Measurements from ENCODE around the gene IGLL1. TPM values are rescaled to one million over a fixed set of nuclear protein-coding genes. Genes with fewer than 3 reads are reported as not detected.
A peak's percentile ranks its signal among the peaks of the same experiment; 100 is the strongest.
"Not testable (repeated sequence)": the region's sequence is repeated elsewhere in the genome, so short reads cannot be mapped to it uniquely, and the experiment has no call there.

IGLL1 gene
- total RNA-seq, 2 donors from 2014 or later = not detected

DNA sequence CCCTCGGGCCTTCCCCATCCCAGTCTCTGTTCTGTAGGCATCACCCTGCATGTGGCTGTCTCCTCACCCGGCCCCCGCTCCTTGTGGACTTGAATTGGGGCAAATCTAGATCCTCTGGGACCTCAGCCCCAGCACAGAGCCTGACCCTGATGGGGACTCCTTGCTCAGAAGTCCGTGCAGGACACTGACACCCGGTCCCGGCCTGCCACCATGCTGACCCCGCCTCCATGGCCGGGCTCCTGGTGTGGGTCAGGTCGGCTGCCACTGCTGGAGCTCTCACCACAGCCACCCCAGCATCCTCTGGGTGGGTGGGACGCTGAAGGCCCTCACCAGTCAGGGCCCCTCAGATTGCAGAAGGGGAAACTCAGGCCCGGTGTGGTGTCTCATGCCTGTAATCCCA lies 1.8 kb downstream of the IGLL1 start:
- peaks cover 4% of the 10 kb centered on the region for H3K4me1 Mint-ChIP-seq (ENCODE audit: low read depth)

DNA sequence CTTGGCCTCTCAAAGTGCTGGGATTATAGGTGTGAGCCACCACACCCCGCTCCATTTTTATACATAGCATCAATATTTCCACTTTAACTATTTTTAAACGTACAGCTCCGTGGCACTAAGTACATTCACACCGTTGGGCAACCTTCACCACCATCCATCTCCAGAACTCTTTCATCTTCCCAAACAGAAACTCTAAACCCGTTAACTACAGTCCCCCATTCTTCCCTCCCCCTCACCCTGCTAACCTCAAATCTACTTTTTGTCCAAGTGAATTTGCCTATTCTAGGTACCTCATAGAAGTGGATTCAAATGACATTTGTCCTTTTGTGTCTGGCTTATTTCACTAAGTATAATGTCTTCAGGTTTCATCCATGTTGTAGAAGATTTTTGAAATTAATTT lies 3.4 kb downstream of the IGLL1 start:
- H3K4me3 Mint-ChIP-seq = no peak overlapping the region
- peaks cover 28% of the 10 kb centered on the region for H3K27me3 Mint-ChIP-seq (ENCODE audit: low read depth)
- no peaks in the 10 kb centered on the region for H3K9me3 Mint-ChIP-seq
- no peaks in the 10 kb centered on the region for H3K36me3 Mint-ChIP-seq (ENCODE audit: insufficient read depth in 2 of 2)
- no peak for DNase-seq
- peaks cover 4% of the 10 kb centered on the region for H3K4me1 Mint-ChIP-seq (ENCODE audit: low read depth)
- no peak overlapping the region for H3K27ac Mint-ChIP-seq
- ATAC-seq (replicated peaks in 1 of 2) = no peak

More for the DNA sequence above, 1.8 kb downstream of the IGLL1 start:
- Mint-ChIP-seq H3K27me3 (ENCODE audit: low read depth) (peaks cover 28% of the 10 kb centered on the region), H3K4me3 (no peak overlapping the region), H3K36me3 (ENCODE audit: insufficient read depth in 2 of 2) (no peaks in the 10 kb centered on the region), H3K27ac (no peak overlapping the region), H3K9me3 (no peaks in the 10 kb centered on the region)
- no peak for ATAC-seq (replicated peaks in 1 of 2)
- no peak for DNase-seq

DNA sequence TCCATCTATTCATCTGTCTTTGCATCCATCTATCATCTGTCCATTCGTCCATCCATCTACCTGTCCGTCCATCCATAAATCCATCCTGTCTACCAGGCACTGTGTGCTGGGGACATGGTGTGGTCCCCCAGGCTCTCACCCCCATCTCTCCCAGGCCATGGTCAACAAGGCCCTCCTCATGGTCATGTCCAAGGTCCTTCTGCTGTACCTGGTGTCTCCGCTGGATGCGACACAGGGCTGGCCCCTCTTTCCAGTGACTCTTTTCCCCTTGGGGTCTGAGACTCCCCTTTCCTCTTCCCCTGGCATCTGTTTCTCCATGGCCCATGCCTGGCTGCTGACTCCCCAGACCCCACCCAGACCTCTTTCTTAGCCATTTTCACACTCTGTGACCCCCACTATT lies 4.5 kb downstream of the IGLL1 start:
- Mint-ChIP-seq H3K36me3 (ENCODE audit: insufficient read depth in 2 of 2) (no peaks in the 10 kb centered on the region), H3K9me3 (no peaks in the 10 kb centered on the region), H3K4me3 (no peak overlapping the region), H3K27ac (no peak overlapping the region), H3K4me1 (ENCODE audit: low read depth) (peaks cover 4% of the 10 kb centered on the region), H3K27me3 (ENCODE audit: low read depth) (peaks cover 28% of the 10 kb centered on the region)
- no peak for DNase-seq
- ATAC-seq (replicated peaks in 1 of 2) = no peak

DNA sequence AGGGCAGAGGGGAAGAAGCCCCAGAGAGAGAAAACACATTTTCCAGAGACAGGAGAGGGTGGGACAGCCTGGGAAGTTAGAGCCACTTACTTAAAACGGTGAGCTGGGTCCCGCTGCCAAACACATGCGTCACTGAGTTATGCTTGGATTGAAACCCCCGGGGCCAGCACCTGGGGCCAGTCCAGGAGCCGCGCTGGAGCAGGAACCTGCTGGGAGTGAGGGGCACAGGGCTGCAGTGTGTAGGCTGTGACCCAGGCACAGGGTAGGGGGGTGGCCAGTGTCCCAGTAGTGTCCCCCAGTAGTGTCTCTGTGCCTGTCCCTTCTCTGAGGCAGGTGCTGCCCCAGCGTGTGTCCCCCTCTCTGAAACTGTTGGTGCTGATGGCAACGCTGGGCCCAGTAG lies 5.2 kb downstream of the IGLL1 start:
- peaks cover 28% of the 10 kb centered on the region for H3K27me3 Mint-ChIP-seq (ENCODE audit: low read depth)
- H3K4me3 Mint-ChIP-seq = no peak overlapping the region
- ATAC-seq (replicated peaks in 1 of 2) (no peak), DNase-seq (no peak)
- H3K36me3 Mint-ChIP-seq (ENCODE audit: insufficient read depth in 2 of 2) = no peaks in the 10 kb centered on the region
- no peak overlapping the region for H3K27ac Mint-ChIP-seq
- no peaks in the 10 kb centered on the region for H3K9me3 Mint-ChIP-seq
- H3K4me1 Mint-ChIP-seq (ENCODE audit: low read depth) = peaks cover 4% of the 10 kb centered on the region

DNA sequence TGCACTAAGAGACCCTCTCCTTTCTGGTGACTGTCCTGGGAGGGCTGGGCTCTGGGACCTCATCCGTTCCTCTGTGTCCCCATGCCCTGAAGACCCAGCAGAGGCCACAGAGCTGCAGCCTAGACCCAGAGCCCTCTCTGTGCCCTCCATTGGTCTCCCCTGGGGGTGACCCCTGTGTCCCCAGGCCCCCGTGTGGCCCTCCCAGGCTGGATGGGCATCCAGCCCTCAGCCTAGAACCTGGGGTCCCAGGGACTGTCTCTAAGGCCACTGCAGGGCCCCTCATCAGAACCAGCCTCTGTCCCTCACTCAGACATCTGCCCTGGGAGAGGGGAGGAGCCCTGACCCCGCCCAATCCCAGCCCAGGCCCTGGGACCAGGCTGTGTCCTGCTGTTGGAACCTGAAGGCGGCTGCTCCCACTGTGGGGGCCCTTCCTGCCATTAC lies 5.7 kb downstream of the IGLL1 start:
- Mint-ChIP-seq H3K4me3 (no peak overlapping the region), H3K27ac (no peak overlapping the region), H3K9me3 (no peaks in the 10 kb centered on the region), H3K36me3 (ENCODE audit: insufficient read depth in 2 of 2) (no peaks in the 10 kb centered on the region), H3K4me1 (ENCODE audit: low read depth) (peaks cover 4% of the 10 kb centered on the region), H3K27me3 (ENCODE audit: low read depth) (peaks cover 28% of the 10 kb centered on the region)
- no peak for ATAC-seq (replicated peaks in 1 of 2)
- no peak for DNase-seq

DNA sequence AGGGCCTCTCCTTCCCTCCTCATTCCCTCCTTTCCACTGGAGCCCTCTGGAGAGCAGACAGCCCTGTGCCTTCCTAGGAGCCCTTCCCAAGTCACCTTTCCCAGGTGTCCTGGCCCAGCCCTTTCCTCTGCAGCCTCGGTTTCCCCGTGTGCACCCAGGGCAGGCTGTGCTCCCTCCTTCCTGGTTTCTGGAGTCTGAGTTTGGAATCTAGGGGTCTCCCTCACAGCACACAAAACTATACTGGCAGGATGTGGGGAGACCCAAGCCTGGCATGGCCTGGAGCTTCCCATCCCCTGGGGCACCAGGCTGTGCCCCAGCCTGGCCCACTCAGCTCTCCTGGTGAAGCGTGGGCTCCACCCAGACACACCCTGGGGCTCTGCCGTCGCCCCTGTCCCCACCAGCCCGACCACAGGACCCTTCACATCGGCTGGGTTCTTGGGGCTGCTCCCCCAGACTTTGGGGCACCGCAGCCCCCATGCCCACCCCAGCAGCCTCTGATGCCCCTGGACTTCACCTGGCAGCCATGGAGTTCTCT lies 6.3 kb downstream of the IGLL1 start:
- H3K36me3 Mint-ChIP-seq (ENCODE audit: insufficient read depth in 2 of 2); H3K9me3 Mint-ChIP-seq; H3K27ac Mint-ChIP-seq; H3K4me3 Mint-ChIP-seq; H3K4me1 Mint-ChIP-seq (ENCODE audit: low read depth); ATAC-seq (replicated peaks in 1 of 2); DNase-seq: not testable (repeated sequence)
- peaks cover 28% of the 10 kb centered on the region for H3K27me3 Mint-ChIP-seq (ENCODE audit: low read depth)

DNA sequence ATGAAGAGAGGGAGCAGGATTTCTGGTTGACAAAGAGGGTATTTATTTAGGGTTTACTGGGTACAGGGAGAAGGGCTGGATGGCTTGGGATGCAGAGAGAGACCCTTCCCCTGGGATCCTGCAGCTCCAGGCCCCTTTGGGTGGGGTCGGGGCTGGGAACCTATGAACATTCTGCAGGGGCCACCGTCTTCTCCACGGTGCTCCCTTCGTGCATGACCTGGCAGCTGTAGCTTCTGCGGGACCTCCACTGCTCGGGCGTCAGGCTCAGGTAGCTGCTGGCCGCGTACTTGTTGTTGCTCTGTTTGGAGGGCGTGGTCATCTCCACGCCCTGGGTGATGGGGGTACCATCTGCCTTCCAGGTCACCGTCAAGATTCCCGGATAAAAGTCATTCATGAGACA lies 7.0 kb downstream of the IGLL1 start:
- not testable (repeated sequence) for H3K4me3 Mint-ChIP-seq; H3K27ac Mint-ChIP-seq; H3K4me1 Mint-ChIP-seq (ENCODE audit: low read depth); ATAC-seq (replicated peaks in 1 of 2); H3K36me3 Mint-ChIP-seq (ENCODE audit: insufficient read depth in 2 of 2); H3K9me3 Mint-ChIP-seq; DNase-seq
- peaks cover 25% of the 10 kb centered on the region for H3K27me3 Mint-ChIP-seq (ENCODE audit: low read depth)

DNA sequence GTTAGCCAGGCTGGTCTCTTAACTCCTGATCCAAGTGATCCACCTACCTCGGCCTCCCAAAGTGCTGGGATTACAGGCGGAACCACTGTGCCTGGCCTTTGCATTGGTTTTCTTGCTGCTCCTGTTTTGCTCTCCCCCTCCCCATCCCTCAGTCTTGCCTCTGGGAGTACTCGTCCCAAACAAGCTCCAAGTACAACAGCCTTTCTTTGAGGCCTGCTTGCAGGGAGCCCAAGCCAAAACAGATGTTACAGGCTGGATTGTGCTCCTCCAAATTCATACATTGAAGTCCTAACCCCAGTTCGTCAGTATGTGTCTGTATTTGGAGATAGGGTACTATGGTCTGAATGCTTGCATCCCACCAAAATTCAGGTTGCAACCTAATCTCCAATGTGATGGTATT lies 8.6 kb downstream of the IGLL1 start:
- no peak for DNase-seq
- no peaks in the 10 kb centered on the region for H3K9me3 Mint-ChIP-seq
- H3K27ac Mint-ChIP-seq = no peak overlapping the region
- no peak for ATAC-seq (replicated peaks in 1 of 2)
- H3K36me3 Mint-ChIP-seq (ENCODE audit: insufficient read depth in 2 of 2) = no peaks in the 10 kb centered on the region
- no peak overlapping the region for H3K4me3 Mint-ChIP-seq
- peaks cover 1% of the 10 kb centered on the region for H3K4me1 Mint-ChIP-seq (ENCODE audit: low read depth)
- peaks cover 27% of the 10 kb centered on the region for H3K27me3 Mint-ChIP-seq (ENCODE audit: low read depth)

DNA sequence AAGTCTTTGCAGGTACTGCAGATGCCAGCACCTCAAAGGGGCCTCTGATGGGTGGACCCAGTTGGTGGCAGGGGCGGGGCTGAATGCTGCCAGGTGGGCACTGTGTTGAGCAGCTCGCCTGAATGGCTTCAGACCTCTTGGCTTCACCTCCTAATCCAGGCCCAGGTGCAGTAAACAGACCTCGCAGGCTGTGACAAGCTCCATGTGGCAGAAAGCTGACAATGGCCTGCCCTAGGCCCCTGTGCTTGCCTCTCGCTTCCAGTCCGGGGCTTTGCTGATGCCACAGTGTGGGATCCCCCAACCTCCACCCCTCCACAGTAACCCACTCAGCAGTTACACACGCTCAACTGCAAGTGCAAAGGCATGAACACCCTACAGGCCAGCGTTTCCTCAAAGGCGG lies 9.4 kb downstream of the IGLL1 start:
- DNase-seq (no peak), ATAC-seq (replicated peaks in 1 of 2) (no peak)
- Mint-ChIP-seq H3K36me3 (ENCODE audit: insufficient read depth in 2 of 2) (no peaks in the 10 kb centered on the region), H3K27ac (no peak overlapping the region), H3K27me3 (ENCODE audit: low read depth) (peaks cover 22% of the 10 kb centered on the region), H3K4me3 (no peak overlapping the region), H3K9me3 (no peaks in the 10 kb centered on the region), H3K4me1 (ENCODE audit: low read depth) (peaks cover 3% of the 10 kb centered on the region)

DNA sequence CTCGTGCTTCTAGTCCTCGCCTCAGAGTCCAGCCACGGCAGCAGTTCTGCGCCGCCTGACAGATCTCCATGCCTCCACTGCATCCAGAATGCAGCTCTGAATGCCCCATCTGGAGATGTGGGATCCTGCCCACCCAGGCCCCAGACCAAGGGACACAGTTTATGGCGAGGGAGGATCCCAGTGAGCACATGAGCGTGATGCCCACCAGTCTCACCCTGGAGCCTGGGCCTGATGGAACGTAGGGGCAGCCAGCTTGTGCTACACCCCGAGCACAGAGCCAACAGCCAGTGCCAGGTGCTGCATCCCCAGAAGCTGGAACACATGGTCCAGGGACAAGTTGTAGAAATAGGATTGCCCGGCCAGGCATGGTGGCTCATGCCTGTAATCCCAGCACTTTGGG lies 10.4 kb downstream of the IGLL1 start:
- Mint-ChIP-seq H3K27ac (no peak overlapping the region), H3K4me1 (ENCODE audit: low read depth) (peaks cover 7% of the 10 kb centered on the region), H3K27me3 (ENCODE audit: low read depth) (peaks cover 22% of the 10 kb centered on the region), H3K36me3 (ENCODE audit: insufficient read depth in 2 of 2) (no peaks in the 10 kb centered on the region), H3K9me3 (no peaks in the 10 kb centered on the region), H3K4me3 (no peak overlapping the region)
- ATAC-seq (replicated peaks in 1 of 2) (no peak), DNase-seq (no peak)

DNA sequence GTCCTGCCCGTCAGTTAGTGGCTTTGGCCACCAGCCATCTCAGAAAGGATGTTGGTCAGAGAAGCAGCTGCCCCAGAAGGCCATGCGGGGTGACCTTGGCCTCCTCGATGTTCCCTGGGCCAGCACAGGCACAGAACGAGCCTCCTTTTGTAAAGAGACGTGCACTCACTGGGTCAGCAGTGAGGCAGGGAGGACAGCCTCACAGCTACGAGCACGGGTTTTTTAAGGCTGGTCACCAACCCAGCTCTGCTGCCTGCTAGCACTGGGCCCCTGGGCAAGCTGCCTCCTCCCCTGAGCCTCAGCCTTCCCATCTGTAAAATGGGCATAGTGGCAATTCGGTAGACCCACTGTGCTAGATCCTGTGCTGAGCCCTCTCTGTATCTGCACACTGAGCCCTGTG lies 10.8 kb downstream of the IGLL1 start:
- H3K27me3 Mint-ChIP-seq (ENCODE audit: low read depth) = peaks cover 27% of the 10 kb centered on the region
- H3K27ac Mint-ChIP-seq = no peak overlapping the region
- no peaks in the 10 kb centered on the region for H3K9me3 Mint-ChIP-seq
- ATAC-seq (replicated peaks in 1 of 2) = no peak
- no peaks in the 10 kb centered on the region for H3K36me3 Mint-ChIP-seq (ENCODE audit: insufficient read depth in 2 of 2)
- no peak for DNase-seq
- no peak overlapping the region for H3K4me3 Mint-ChIP-seq
- H3K4me1 Mint-ChIP-seq (ENCODE audit: low read depth) = peaks cover 7% of the 10 kb centered on the region

DNA sequence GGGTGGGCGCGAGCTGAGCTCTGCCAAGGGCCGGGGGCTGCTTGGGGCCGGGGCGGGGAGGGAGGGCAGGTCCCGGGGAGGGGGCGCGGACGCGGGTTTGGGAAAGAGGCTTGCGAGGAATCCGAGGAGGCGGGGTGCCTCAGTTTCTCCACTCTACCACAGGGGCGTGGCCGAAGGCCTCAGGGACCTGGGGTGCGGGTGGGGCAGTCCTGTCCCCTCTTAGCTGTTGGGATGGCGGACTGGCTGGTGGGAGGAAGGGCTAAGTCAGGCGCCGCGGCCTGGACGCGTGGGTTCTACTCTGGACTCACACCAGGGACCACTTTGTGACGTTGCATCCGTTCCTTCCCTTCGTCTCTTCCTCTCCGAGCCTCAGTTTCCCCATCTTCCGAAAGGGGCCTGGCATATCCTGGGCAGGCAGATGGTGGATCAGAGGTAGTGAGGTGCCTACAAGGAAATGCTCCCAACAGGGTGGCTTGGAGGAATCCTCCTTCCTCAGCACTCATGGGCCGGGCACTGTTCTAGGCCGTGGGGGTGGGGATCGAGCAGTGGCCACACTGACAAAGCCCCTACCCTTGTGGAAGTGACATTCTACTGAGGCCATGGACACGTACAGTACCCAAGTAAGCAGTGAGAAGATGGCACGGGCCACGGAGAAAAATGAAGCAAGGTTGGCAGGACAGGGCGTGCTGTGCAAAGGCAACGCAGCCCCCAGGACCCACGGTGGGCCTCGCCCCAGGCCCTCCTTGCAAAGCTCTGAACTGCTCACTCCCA lies 13.2 kb downstream of the IGLL1 start:
- no peak overlapping the region for H3K27ac Mint-ChIP-seq
- peaks cover 28% of the 10 kb centered on the region for H3K27me3 Mint-ChIP-seq (ENCODE audit: low read depth)
- H3K4me1 Mint-ChIP-seq (ENCODE audit: low read depth) = peaks cover 7% of the 10 kb centered on the region
- no peaks in the 10 kb centered on the region for H3K36me3 Mint-ChIP-seq (ENCODE audit: insufficient read depth in 2 of 2)
- no peak for ATAC-seq (replicated peaks in 1 of 2)
- H3K9me3 Mint-ChIP-seq = no peaks in the 10 kb centered on the region
- H3K4me3 Mint-ChIP-seq = peak overlapping the region; percentile 58 to 68
- DNase-seq = no peak

DNA sequence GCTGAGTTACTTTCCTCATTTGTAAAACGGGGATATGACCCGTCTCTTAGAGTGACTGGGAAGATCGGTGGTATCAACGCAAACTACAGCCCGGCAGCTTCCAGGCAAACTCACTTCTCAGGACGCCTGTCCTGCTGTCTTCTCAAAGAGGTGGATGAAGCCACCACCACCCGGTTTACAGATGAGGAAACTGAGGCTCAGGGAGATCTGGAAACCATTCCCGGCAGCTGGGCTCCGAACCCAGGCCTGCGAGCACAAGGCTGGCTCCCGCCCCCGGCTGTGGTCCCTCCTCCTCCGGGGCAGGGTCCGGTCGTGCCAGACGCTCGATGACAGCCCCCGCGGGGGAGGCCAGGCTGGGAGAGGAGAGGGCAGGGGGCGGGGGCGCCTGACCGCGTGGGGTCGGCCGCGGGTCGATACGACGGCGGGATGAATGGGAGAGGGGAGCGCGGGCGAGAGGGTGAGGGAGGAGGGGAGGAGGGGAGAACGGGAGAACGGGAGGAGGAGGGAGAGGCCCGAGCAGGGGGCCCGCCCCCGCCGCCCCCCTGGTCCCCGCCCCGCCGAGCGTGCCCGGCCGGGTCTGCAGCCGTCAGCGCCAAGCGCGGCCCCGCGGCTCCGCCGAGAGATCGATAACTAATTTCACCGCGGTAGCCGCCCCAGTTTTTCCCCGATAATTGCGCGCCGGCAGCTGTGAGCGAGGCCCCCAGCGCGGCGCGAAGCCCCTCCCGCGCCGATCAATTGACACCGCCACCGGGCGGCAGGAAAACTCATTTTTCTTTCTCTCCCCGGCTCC lies 14.0 kb downstream of the IGLL1 start:
- H3K4me3 Mint-ChIP-seq = peak overlapping the region; percentile 81 to 83
- H3K27me3 Mint-ChIP-seq (ENCODE audit: low read depth) = peaks cover 28% of the 10 kb centered on the region
- no peaks in the 10 kb centered on the region for H3K36me3 Mint-ChIP-seq (ENCODE audit: insufficient read depth in 2 of 2)
- no peak overlapping the region for H3K27ac Mint-ChIP-seq
- peaks cover 7% of the 10 kb centered on the region for H3K4me1 Mint-ChIP-seq (ENCODE audit: low read depth)
- DNase-seq (peak; percentile 1 to 11), ATAC-seq (replicated peaks in 1 of 2) (peak in 1 of 2 donors; percentile 39)
- H3K9me3 Mint-ChIP-seq = no peaks in the 10 kb centered on the region
